Bronchial epithelial cell (primary cell): ENCODE data around the gene DCXR. TPM values are rescaled to one million over a fixed set of nuclear protein-coding genes. Genes with fewer than 3 reads are reported as not detected.

Experiments
- DNase-seq: peaks from one replicate; pipeline ENCODE4 v3.0.0-alpha.2; 2010; ENCODE audit warnings: low read depth
- FAIRE-seq: peaks from 2 replicates; lab custom pipeline; 2011; peaks lifted over from hg19 to GRCh38; lab: Jason Lieb, UNC
- H3K27me3 ChIP-seq: 2 replicates; pipeline ENCODE4 v1.5.1; 2011; ENCODE audit warnings: low read length; ENCODE audit not compliant: control insufficient read depth, insufficient read depth
- H3K36me3 ChIP-seq: 2 replicates; pipeline ENCODE4 v1.5.1; 2011; ENCODE audit warnings: low read length; ENCODE audit not compliant: control insufficient read depth, insufficient read depth
- H3K4me3 ChIP-seq: 2 replicates; pipeline ENCODE4 v1.5.1; 2011; ENCODE audit warnings: mild to moderate bottlenecking, low read depth, low read length, control low read depth
- CTCF ChIP-seq: IDR thresholded peaks from 2 replicates; pipeline ENCODE4 v1.5.1; 2011; ENCODE audit warnings: mild to moderate bottlenecking, moderate library complexity, low read length, control low read depth, inconsistent platforms; ENCODE audit not compliant: insufficient read depth, severe bottlenecking
- total RNA-seq: library from RNA; depleted of rRNA; stranded (reverse); fragments of >200 nt; gene quantifications from 2 replicates; pipeline ENCODE4 v1.2.1, GENCODE V29; 2014

The DCXR gene
- total RNA-seq, 1 donor from 2014 or later: 87.9 TPM

DNA sequence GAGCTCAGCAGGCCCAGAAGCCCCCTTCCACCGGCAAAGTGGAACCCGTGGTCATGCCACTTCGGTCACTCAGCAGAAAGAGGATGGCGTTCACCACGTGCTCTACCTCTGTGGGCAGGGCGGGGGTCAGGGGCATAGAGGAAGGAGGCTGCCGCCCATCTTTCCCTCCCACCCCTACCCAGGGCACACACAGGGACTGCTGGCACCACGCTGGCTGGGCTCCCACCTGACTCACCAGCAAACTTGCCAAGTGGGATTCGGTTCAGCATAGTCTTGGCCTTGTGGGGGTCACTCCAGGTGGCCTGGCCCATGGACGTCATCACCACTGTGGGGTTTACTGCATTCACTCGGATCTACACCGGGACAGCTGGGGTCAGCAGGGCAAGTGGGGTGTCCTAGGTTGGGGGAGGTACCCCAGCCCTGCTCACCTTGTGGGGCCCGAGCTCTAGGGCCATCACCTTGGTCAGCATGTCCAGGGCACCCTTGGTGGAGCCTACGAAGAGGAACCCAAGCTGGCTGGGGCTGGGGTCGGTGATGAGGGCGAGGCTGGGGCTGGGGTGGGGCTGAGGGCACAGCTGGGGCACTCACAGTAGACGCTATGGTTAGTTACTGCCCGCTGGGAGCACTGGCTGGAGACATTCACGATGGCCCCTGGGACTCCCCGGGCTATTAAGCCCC, 1.4 kb downstream of the DCXR start:
- no peak for DNase-seq
- H3K4me3 ChIP-seq: peak overlapping the region; percentile 69
- no peak for FAIRE-seq
- peaks cover 7% of the 10 kb centered on the region for H3K36me3 ChIP-seq
- no peaks in the 10 kb centered on the region for H3K27me3 ChIP-seq
- TF ChIP-seq CTCF: no peak

DNA sequence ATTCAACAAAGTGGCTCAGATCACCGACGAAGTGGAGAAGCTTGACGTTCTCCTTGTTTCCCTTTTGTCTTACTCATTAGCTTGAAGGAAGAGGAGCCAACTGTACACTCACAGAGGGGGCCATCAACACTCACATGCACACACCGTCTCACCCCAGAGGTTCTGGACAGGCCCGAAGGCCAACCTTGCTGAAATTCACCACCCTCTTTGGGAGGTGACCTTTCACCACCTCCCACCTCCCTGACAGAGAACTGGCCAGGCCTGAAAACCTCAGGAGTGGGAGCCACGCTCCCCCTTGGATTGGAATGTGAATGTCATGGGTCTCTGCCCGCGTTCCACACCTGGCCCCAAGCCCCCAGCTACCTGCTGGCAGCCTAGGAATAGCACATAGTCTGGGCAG, 2.0 kb downstream of the DCXR start:
- no peak for TF ChIP-seq CTCF
- FAIRE-seq: no peak
- DNase-seq: no peak
- Histone ChIP-seq H3K4me3 (no peak overlapping the region), H3K27me3 (no peaks in the 10 kb centered on the region), H3K36me3 (peaks cover 7% of the 10 kb centered on the region)

- DNase-seq (no peak), FAIRE-seq (no peak)
- Histone ChIP-seq H3K36me3 (peaks cover 7% of the 10 kb centered on the region), H3K27me3 (no peaks in the 10 kb centered on the region), H3K4me3 (no peak overlapping the region)
- no peak for TF ChIP-seq CTCF
These were observed 3.0 kb downstream of the DCXR start for GRCh38 chr17:82034371-82035011.

- FAIRE-seq (no peak), DNase-seq (no peak)
- TF ChIP-seq CTCF: no peak
- Histone ChIP-seq H3K27me3 (no peaks in the 10 kb centered on the region), H3K4me3 (no peak overlapping the region), H3K36me3 (peaks cover 7% of the 10 kb centered on the region)
These were observed 4.0 kb downstream of the DCXR start for GRCh38 chr17:82033359-82034085.

GRCh38 chr17:82031885-82032627, 5.4 kb downstream of the DCXR start:
- Histone ChIP-seq H3K4me3 (peak overlapping the region; percentile 51), H3K36me3 (peaks cover 10% of the 10 kb centered on the region), H3K27me3 (no peaks in the 10 kb centered on the region)
- TF ChIP-seq CTCF: no peak
- no peak for FAIRE-seq
- DNase-seq: peak; percentile 25
